HG03103 (cell line): Measurements from ENCODE around the gene MAPK7.

Experiments
- ATAC-seq: cut with Tn5 transposase; IDR thresholded peaks from one replicate; pipeline ENCODE4 v1.9.1; 2021; ENCODE audit warnings: low read depth; ENCODE audit not compliant: unreplicated experiment

The MAPK7 gene

GRCh38 chr17:19391432-19391831, 13.1 kb downstream of the MAPK7 start:
- no peak for ATAC-seq

- no peak for ATAC-seq
These were observed 14.0 kb downstream of the MAPK7 start for GRCh38 chr17:19392303-19392702.

GRCh38 chr17:19397556-19398041, 19.3 kb downstream of the MAPK7 start:
- no peak for ATAC-seq

GRCh38 chr17:19398301-19399181, 20.2 kb downstream of the MAPK7 start:
- ATAC-seq: no peak

- ATAC-seq: no peak
These were observed 21.6 kb downstream of the MAPK7 start for GRCh38 chr17:19399750-19400450.

- no peak for ATAC-seq
These were observed 23.2 kb downstream of the MAPK7 start for GRCh38 chr17:19401321-19402010.

- no peak for ATAC-seq
These were observed 23.9 kb downstream of the MAPK7 start for GRCh38 chr17:19402171-19402570.

- ATAC-seq: no peak
These were observed 24.7 kb downstream of the MAPK7 start for GRCh38 chr17:19403021-19403420.

- ATAC-seq: no peak
These were observed 26.0 kb downstream of the MAPK7 start for GRCh38 chr17:19404264-19404663.

- no peak for ATAC-seq
These were observed 26.8 kb downstream of the MAPK7 start for GRCh38 chr17:19405114-19405513.

GRCh38 chr17:19407601-19408345, 29.5 kb downstream of the MAPK7 start:
- ATAC-seq: no peak

- ATAC-seq: no peak
These were observed 30.0 kb downstream of the MAPK7 start for GRCh38 chr17:19408346-19408710.

GRCh38 chr17:19409066-19409465, 30.8 kb downstream of the MAPK7 start:
- ATAC-seq: no peak

- ATAC-seq: no peak
These were observed 31.2 kb downstream of the MAPK7 start for GRCh38 chr17:19409509-19409908.

- no peak for ATAC-seq
These were observed 31.8 kb downstream of the MAPK7 start for GRCh38 chr17:19410091-19410490.

- no peak for ATAC-seq
These were observed 32.8 kb downstream of the MAPK7 start, which contains the start of gene RNF112 for GRCh38 chr17:19410875-19411620. Gene RNF112, plus strand, starts transcription at chr17:19411232. Its CDS starts 177 bp downstream, at chr17:19411409.

- ATAC-seq: no peak
These were observed 33.3 kb downstream of the MAPK7 start for GRCh38 chr17:19411631-19412030.

- ATAC-seq: no peak
These were observed 34.2 kb downstream of the MAPK7 start for GRCh38 chr17:19412510-19412909.

GRCh38 chr17:19412984-19413383, 34.7 kb downstream of the MAPK7 start:
- ATAC-seq: no peak

GRCh38 chr17:19413761-19414160, 35.5 kb downstream of the MAPK7 start:
- ATAC-seq: no peak
